ENCODE measurements around the gene ALS2CL.

The ALS2CL gene

GRCh38 chr3:46722443-46722842 is 29.0 kb upstream of the ALS2CL start:
- Mint-ChIP-seq H3K27me3 (peaks cover 25 to 42% of the 10 kb centered on the region in 2 donors), H3K36me3 (no peaks in the 10 kb centered on the region), H3K4me3 (no peak overlapping the region), H3K4me1 (peaks cover 4 to 5% of the 10 kb centered on the region in 2 donors), H3K27ac (no peak overlapping the region), H3K9me3 (peaks cover 0 to 2% of the 10 kb centered on the region in 2 donors)
- DNase-seq (no peak), ATAC-seq (replicated peaks) (no peak)

- DNase-seq = no peak
- H3K27ac Mint-ChIP-seq = no peak overlapping the region
- H3K4me3 Mint-ChIP-seq = no peak overlapping the region
- H3K27me3 Mint-ChIP-seq = peaks cover 25 to 36% of the 10 kb centered on the region in 2 donors
- no peak for ATAC-seq (replicated peaks)
- peaks cover 4 to 5% of the 10 kb centered on the region in 2 donors for H3K4me1 Mint-ChIP-seq
- peaks cover 0 to 2% of the 10 kb centered on the region in 2 donors for H3K9me3 Mint-ChIP-seq
- no peaks in the 10 kb centered on the region for H3K36me3 Mint-ChIP-seq
These were observed 27.5 kb upstream of the ALS2CL start for GRCh38 chr3:46721009-46721408.

GRCh38 chr3:46719735-46720271 is 26.3 kb upstream of the ALS2CL start:
- H3K27me3 Mint-ChIP-seq = peaks cover 20 to 31% of the 10 kb centered on the region in 2 donors
- H3K4me3 Mint-ChIP-seq = no peak overlapping the region
- H3K36me3 Mint-ChIP-seq = no peaks in the 10 kb centered on the region
- ATAC-seq (replicated peaks) (no peak), DNase-seq (no peak)
- H3K9me3 Mint-ChIP-seq = peaks cover 0 to 2% of the 10 kb centered on the region in 2 donors
- H3K4me1 Mint-ChIP-seq = peaks cover 4 to 5% of the 10 kb centered on the region in 2 donors
- H3K27ac Mint-ChIP-seq = no peak overlapping the region

DNA sequence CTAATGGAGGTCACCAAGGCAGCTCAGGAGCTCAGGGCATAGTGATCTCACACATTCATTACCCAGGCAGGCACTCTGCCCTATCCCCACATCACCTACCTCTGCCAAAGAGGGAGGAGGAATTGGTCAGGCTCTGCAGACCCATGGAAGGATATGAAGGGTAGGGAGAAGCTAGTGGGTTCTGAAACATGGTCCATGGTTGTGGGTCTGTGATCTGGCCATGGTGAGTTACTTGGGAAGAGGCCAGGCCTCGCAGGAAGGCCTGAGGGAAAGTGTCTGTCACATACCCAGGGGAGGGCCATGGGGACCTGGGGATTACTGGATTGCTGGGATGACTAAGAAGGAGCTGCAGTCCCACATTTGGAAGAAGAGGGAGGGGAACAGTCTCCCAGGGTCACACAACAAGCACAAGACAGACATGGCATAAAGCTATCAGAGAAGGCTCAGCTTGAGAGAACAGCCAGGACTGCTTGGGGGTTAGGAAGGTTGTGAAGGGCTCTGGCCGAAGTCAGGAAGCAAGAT is 25.6 kb upstream of the ALS2CL start:
- H3K27ac Mint-ChIP-seq = no peak overlapping the region
- H3K4me1 Mint-ChIP-seq = peaks cover 4 to 5% of the 10 kb centered on the region in 2 donors
- H3K4me3 Mint-ChIP-seq = no peak overlapping the region
- H3K27me3 Mint-ChIP-seq = peaks cover 16 to 31% of the 10 kb centered on the region in 2 donors
- no peak for DNase-seq
- H3K36me3 Mint-ChIP-seq = no peaks in the 10 kb centered on the region
- H3K9me3 Mint-ChIP-seq = peaks cover 0 to 2% of the 10 kb centered on the region in 2 donors
- ATAC-seq (replicated peaks) = no peak

GRCh38 chr3:46717447-46718231 is 24.2 kb upstream of the ALS2CL start, which contains the start of gene PRSS50:
TSS of gene PRSS50 (minus strand) at chr3:46717869. CDS start at chr3:46717824, 45 bp downstream.
- peak in 1 of 2 donors; percentile 41 for ATAC-seq (replicated peaks)

GRCh38 chr3:46716461-46717441 is 23.3 kb upstream of the ALS2CL start:
- peaks cover 0 to 2% of the 10 kb centered on the region in 2 donors for H3K9me3 Mint-ChIP-seq
- DNase-seq = no peak
- no peak overlapping the region for H3K27ac Mint-ChIP-seq
- no peaks in the 10 kb centered on the region for H3K36me3 Mint-ChIP-seq
- H3K4me1 Mint-ChIP-seq = peaks cover 4 to 5% of the 10 kb centered on the region in 2 donors
- no peak for ATAC-seq (replicated peaks)
- peaks cover 16 to 31% of the 10 kb centered on the region in 2 donors for H3K27me3 Mint-ChIP-seq
- H3K4me3 Mint-ChIP-seq = no peak overlapping the region

More at GRCh38 chr3:46717447-46718231, 24.2 kb upstream of the ALS2CL start, which contains the start of gene PRSS50:
- peaks cover 0 to 2% of the 10 kb centered on the region in 2 donors for H3K9me3 Mint-ChIP-seq
- no peak within 1 kb of the TSS for H3K4me3 Mint-ChIP-seq
- DNase-seq = no peak
- peaks cover 4 to 5% of the 10 kb centered on the region in 2 donors for H3K4me1 Mint-ChIP-seq
- H3K36me3 Mint-ChIP-seq = no peaks in the 10 kb centered on the region
- peaks cover 16 to 31% of the 10 kb centered on the region in 2 donors for H3K27me3 Mint-ChIP-seq
- no peak within 1 kb of the TSS for H3K27ac Mint-ChIP-seq

DNA sequence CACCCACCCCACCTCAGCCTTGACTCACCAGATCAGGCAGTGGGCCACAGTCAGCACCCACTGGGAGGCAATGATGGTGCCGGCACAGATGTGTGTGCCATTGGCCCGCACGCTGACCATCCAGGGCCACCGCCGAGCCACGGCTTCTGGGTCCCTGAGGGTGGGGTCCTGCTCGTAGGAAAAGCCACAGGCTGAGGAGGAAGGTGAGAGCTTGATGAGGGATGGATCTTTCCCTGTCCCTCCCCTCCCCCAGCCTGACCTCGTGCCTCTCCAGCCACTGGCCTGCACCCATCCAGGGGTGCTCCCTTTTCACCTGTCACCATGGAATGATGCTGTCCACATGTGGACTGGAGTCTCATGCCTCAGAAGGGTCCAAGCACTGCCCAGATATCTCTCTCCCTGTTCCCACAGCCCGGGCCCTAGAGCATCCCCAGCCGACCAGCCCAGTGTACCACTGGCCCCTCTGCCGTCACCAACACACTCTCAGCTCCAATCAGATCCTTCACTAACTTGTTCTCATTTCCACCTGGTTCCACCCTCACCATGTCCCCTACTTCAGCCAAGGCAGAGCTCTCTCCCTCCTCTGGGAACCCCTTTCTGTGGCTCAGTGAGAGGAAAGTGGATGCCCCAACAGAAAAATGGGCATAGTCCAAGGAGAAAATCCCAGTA is 22.2 kb upstream of the ALS2CL start:
- no peak for DNase-seq

DNA sequence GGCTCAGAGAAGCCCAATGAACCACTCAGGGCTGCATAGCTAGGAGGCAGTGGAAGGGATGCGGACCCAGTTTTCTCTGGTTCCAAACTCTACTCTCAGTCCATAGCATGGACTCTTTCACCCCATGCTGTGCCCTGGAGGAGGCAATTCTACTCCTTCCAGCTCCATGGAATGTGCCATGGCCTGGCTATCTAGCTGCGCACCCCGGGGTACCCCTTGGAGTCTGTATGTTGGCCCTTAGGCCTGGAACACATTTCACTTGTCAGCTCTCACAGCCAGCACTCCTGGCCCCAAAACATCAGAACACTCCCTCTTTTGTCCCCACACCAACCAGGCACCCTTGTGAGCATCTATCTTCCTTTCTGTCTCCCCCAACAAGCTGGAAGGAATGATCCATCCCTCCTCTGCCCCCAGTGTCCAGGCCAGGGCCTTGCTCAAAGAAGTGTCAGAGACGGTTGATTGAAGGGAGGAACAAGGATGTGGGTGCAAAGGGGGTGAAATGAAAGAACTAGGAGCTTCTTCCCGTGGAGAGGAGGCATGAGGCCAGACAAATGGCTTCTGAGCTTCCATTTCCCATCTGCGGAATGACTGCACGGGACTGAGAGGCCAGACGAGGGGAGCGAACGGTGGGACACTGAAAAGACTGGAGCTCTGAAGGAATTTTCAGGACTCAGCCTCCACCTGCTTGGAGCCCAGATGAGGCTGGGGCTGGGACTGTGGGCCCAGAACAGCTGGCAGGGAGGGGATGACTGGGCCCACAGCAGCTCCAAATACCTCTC is 21.4 kb upstream of the ALS2CL start:
- Mint-ChIP-seq H3K27me3 (peaks cover 10 to 25% of the 10 kb centered on the region in 2 donors), H3K9me3 (no peaks in the 10 kb centered on the region), H3K36me3 (no peaks in the 10 kb centered on the region), H3K4me3 (no peak overlapping the region), H3K4me1 (peaks cover 4 to 5% of the 10 kb centered on the region in 2 donors), H3K27ac (no peak overlapping the region)
- no peak for DNase-seq
- no peak for ATAC-seq (replicated peaks)

More for the DNA sequence above, 22.2 kb upstream of the ALS2CL start:
- H3K27ac Mint-ChIP-seq = no peak overlapping the region
- peaks cover 10 to 26% of the 10 kb centered on the region in 2 donors for H3K27me3 Mint-ChIP-seq
- H3K4me3 Mint-ChIP-seq = no peak overlapping the region
- no peaks in the 10 kb centered on the region for H3K36me3 Mint-ChIP-seq
- peaks cover 4 to 5% of the 10 kb centered on the region in 2 donors for H3K4me1 Mint-ChIP-seq
- no peak for ATAC-seq (replicated peaks)
- H3K9me3 Mint-ChIP-seq = no peaks in the 10 kb centered on the region

GRCh38 chr3:46713898-46714552 is 20.5 kb upstream of the ALS2CL start:
- no peak overlapping the region for H3K4me3 Mint-ChIP-seq
- no peak overlapping the region for H3K27ac Mint-ChIP-seq
- H3K27me3 Mint-ChIP-seq = peaks cover 10 to 19% of the 10 kb centered on the region in 2 donors
- peak; percentile 38 for DNase-seq
- H3K9me3 Mint-ChIP-seq = no peaks in the 10 kb centered on the region
- H3K4me1 Mint-ChIP-seq = peaks cover 4 to 5% of the 10 kb centered on the region in 2 donors
- peak; percentile 48 to 91 for ATAC-seq (replicated peaks)
- no peaks in the 10 kb centered on the region for H3K36me3 Mint-ChIP-seq

DNA sequence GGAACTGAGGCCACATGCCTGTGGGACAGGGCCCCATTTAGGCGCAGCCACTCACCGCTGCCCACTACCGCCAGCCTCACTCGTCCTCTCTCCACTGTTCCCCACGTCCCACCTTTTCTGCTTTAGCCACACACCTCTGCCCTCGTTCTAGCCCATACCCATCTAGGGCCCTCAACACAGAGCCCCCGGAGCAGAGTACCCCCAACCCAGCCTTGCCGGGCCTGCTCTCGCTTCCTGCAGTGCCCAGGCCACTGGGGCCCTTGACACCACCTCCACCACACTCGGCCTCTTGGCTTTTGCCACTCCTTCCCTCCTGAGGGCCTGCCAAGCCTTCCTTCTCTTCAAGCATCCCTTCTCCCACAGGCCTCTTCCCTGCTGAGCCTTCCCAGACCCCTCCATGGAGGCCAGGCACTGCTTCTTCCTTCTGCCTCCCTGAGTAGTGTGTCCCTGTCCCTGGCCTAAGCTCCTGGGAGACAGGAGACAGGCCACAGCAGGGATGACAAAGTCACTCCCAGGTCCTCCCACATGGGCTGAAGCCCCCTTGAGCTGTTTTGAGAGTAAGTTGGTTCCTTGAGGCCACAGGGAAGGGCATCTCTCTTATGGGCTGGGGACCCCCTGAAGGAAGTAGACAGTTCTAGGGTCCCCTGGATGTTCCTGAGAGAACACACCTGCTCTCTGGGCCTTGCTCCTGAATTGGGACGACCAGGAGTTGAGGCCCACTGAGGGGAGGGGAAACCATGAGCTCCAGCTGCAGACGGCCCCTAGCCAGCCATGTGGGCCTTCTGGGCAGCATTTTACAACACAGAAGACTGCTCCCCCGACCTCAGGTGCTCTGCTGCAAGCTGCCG is 19.8 kb upstream of the ALS2CL start:
- DNase-seq (no peak), ATAC-seq (replicated peaks) (no peak)
- H3K27me3 Mint-ChIP-seq = peaks cover 8 to 13% of the 10 kb centered on the region in 2 donors
- H3K36me3 Mint-ChIP-seq = no peaks in the 10 kb centered on the region
- no peaks in the 10 kb centered on the region for H3K9me3 Mint-ChIP-seq
- no peak overlapping the region for H3K27ac Mint-ChIP-seq
- H3K4me1 Mint-ChIP-seq = peaks cover 3 to 5% of the 10 kb centered on the region in 2 donors
- no peak overlapping the region for H3K4me3 Mint-ChIP-seq

- no peak overlapping the region for H3K27ac Mint-ChIP-seq
These were observed 18.9 kb upstream of the ALS2CL start for GRCh38 chr3:46712191-46713049.

More at GRCh38 chr3:46712191-46713049, 18.9 kb upstream of the ALS2CL start:
- DNase-seq = no peak
- Mint-ChIP-seq H3K36me3 (no peaks in the 10 kb centered on the region), H3K9me3 (no peaks in the 10 kb centered on the region), H3K4me3 (no peak overlapping the region), H3K4me1 (no peaks in the 10 kb centered on the region), H3K27me3 (peaks cover 3 to 9% of the 10 kb centered on the region in 2 donors)
- ATAC-seq (replicated peaks) = no peak

Data from stimulated activated naive B cell treated with anti-CD40 and anti-IgM and Interleukin-4, amounts not matched to agents 10 μg/mL and 1 μg/mL and 100 μg/mL, for 72 hours (primary cell).